ENCODE results near the gene AMY2B.
"Not testable (repeated sequence)": the region's sequence is repeated elsewhere in the genome, so short reads cannot be mapped to it uniquely, and the experiment has no call there.

AMY2B gene

GRCh38 chr1:103546496-103546895, 24.9 kb upstream of the AMY2B start:
- no CpG with 5 or more reads among the region's 1 CpG for WGBS (ENCODE audit: extremely low coverage, insufficient coverage, insufficient read length)
- H3K4me1 ChIP-seq (ENCODE audit: control insufficient read depth in 1 of 2, insufficient read depth in 2 of 2, low read length in 2 of 2): no peaks in the 10 kb centered on the region
- H2BK120ac ChIP-seq (ENCODE audit: insufficient read depth, low read length, poor library complexity): no peak overlapping the region
- no peak overlapping the region for H3K4me3 ChIP-seq (ENCODE audit: low read depth, low read length)
- no peaks in the 10 kb centered on the region for H3K79me1 ChIP-seq (ENCODE audit: low read length)
- no peak overlapping the region for H2BK5ac ChIP-seq (ENCODE audit: low read depth, low read length, poor library complexity)
- no peak overlapping the region for H3K23ac ChIP-seq (ENCODE audit: low read length)
- H3K4me2 ChIP-seq (ENCODE audit: low read length): no peak overlapping the region
- no peak overlapping the region for H2AFZ ChIP-seq (ENCODE audit: insufficient read depth, low read length, poor library complexity)
- H3K4ac ChIP-seq (ENCODE audit: low read depth, low read length): no peak overlapping the region
- H4K12ac ChIP-seq (ENCODE audit: low read depth, low read length): no peak overlapping the region
- no peak overlapping the region for H3K14ac ChIP-seq (ENCODE audit: low read length)
- no peaks in the 10 kb centered on the region for H3K9me3 ChIP-seq (ENCODE audit: insufficient read depth, low read depth, low read length)
- no peak overlapping the region for H4K8ac ChIP-seq (ENCODE audit: low read depth, low read length)
- H2BK12ac ChIP-seq (ENCODE audit: low read length): no peak overlapping the region
- H3K27ac ChIP-seq (ENCODE audit: low read depth, low read length): no peak overlapping the region
- no peaks in the 10 kb centered on the region for H3K79me2 ChIP-seq (ENCODE audit: control insufficient read depth, insufficient read depth, low read length, poor library complexity)
- peaks cover 6 to 10% of the 10 kb centered on the region in 2 experiments for H3K36me3 ChIP-seq (ENCODE audit: control insufficient read depth in 1 of 2, insufficient read depth in 2 of 2, low read length in 2 of 2)
- H3K27me3 ChIP-seq (ENCODE audit: insufficient read depth, low read length): no peaks in the 10 kb centered on the region
- no peak overlapping the region for H2AK5ac ChIP-seq (ENCODE audit: low read length)
- H3K18ac ChIP-seq (ENCODE audit: low read length): no peak overlapping the region
- DNase-seq: no peak
- no peak overlapping the region for H4K91ac ChIP-seq (ENCODE audit: low read depth, low read length)
- H3K9ac ChIP-seq (ENCODE audit: low read length): no peak overlapping the region

DNA sequence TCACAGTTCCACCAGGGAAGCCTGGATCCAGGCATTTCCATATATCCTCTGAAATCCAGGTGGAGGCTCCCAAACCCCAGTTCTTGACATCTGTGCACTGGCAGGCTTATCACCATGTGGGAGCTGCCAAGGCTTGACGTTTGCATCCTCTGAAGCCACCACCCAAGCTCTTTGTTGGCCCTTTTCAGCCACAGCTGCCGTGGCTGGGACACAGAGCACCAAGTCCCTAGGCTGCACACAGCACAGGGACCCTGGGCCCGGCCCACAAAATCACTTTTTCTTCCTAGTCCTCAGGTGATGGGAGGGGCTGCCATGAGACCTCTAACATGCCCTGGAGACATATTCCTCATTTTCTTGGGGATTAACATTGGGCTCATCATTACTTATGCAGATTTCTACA, 23.5 kb upstream of the AMY2B start:
- Histone ChIP-seq H3K4me2 (ENCODE audit: low read length) (no peak overlapping the region), H3K18ac (ENCODE audit: low read length) (no peak overlapping the region), H2AK5ac (ENCODE audit: low read length) (no peak overlapping the region), H3K27ac (ENCODE audit: low read depth, low read length) (no peak overlapping the region), H4K8ac (ENCODE audit: low read depth, low read length) (no peak overlapping the region), H2AFZ (ENCODE audit: insufficient read depth, low read length, poor library complexity) (no peak overlapping the region), H3K9ac (ENCODE audit: low read length) (no peak overlapping the region), H4K12ac (ENCODE audit: low read depth, low read length) (no peak overlapping the region), H3K27me3 (ENCODE audit: insufficient read depth, low read length) (no peaks in the 10 kb centered on the region), H3K4me1 (ENCODE audit: control insufficient read depth in 1 of 2, insufficient read depth in 2 of 2, low read length in 2 of 2) (no peaks in the 10 kb centered on the region), H3K4ac (ENCODE audit: low read depth, low read length) (no peak overlapping the region), H3K79me1 (ENCODE audit: low read length) (no peaks in the 10 kb centered on the region), H3K79me2 (ENCODE audit: control insufficient read depth, insufficient read depth, low read length, poor library complexity) (no peaks in the 10 kb centered on the region), H2BK12ac (ENCODE audit: low read length) (no peak overlapping the region), H3K36me3 (ENCODE audit: control insufficient read depth in 1 of 2, insufficient read depth in 2 of 2, low read length in 2 of 2) (peaks cover 6 to 13% of the 10 kb centered on the region in 2 experiments), H3K9me3 (ENCODE audit: insufficient read depth, low read depth, low read length) (no peaks in the 10 kb centered on the region), H2BK120ac (ENCODE audit: insufficient read depth, low read length, poor library complexity) (no peak overlapping the region), H3K14ac (ENCODE audit: low read length) (no peak overlapping the region), H2BK5ac (ENCODE audit: low read depth, low read length, poor library complexity) (no peak overlapping the region), H3K23ac (ENCODE audit: low read length) (no peak overlapping the region), H3K4me3 (ENCODE audit: low read depth, low read length) (no peak overlapping the region), H4K91ac (ENCODE audit: low read depth, low read length) (no peak overlapping the region)
- WGBS (ENCODE audit: extremely low coverage, insufficient coverage, insufficient read length): no CpG with 5 or more reads among the region's 3 CpGs
- no peak for DNase-seq

GRCh38 chr1:103560427-103560826, 11.0 kb upstream of the AMY2B start:
- Histone ChIP-seq H2BK5ac (ENCODE audit: low read depth, low read length, poor library complexity) (no peak overlapping the region), H3K27ac (ENCODE audit: low read depth, low read length) (no peak overlapping the region), H3K27me3 (ENCODE audit: insufficient read depth, low read length) (no peaks in the 10 kb centered on the region), H3K4me3 (ENCODE audit: low read depth, low read length) (no peak overlapping the region), H2BK120ac (ENCODE audit: insufficient read depth, low read length, poor library complexity) (no peak overlapping the region), H4K91ac (ENCODE audit: low read depth, low read length) (no peak overlapping the region), H2BK12ac (ENCODE audit: low read length) (no peak overlapping the region), H3K4ac (ENCODE audit: low read depth, low read length) (no peak overlapping the region), H3K18ac (ENCODE audit: low read length) (no peak overlapping the region), H3K79me1 (ENCODE audit: low read length) (no peaks in the 10 kb centered on the region), H3K23ac (ENCODE audit: low read length) (no peak overlapping the region), H2AFZ (ENCODE audit: insufficient read depth, low read length, poor library complexity) (no peak overlapping the region), H4K8ac (ENCODE audit: low read depth, low read length) (no peak overlapping the region), H3K9me3 (ENCODE audit: insufficient read depth, low read depth, low read length) (no peaks in the 10 kb centered on the region), H3K4me1 (ENCODE audit: control insufficient read depth in 1 of 2, insufficient read depth in 2 of 2, low read length in 2 of 2) (no peaks in the 10 kb centered on the region), H3K36me3 (ENCODE audit: control insufficient read depth in 1 of 2, insufficient read depth in 2 of 2, low read length in 2 of 2) (peaks cover 0 to 2% of the 10 kb centered on the region in 2 experiments), H3K79me2 (ENCODE audit: control insufficient read depth, insufficient read depth, low read length, poor library complexity) (no peaks in the 10 kb centered on the region), H2AK5ac (ENCODE audit: low read length) (no peak overlapping the region), H3K4me2 (ENCODE audit: low read length) (no peak overlapping the region), H3K14ac (ENCODE audit: low read length) (no peak overlapping the region), H4K12ac (ENCODE audit: low read depth, low read length) (no peak overlapping the region), H3K9ac (ENCODE audit: low read length) (no peak overlapping the region)
- no peak for DNase-seq

- H3K18ac ChIP-seq (ENCODE audit: low read length); H3K4me3 ChIP-seq (ENCODE audit: low read depth, low read length); DNase-seq; H3K4ac ChIP-seq (ENCODE audit: low read depth, low read length); H2BK120ac ChIP-seq (ENCODE audit: insufficient read depth, low read length, poor library complexity); H2BK5ac ChIP-seq (ENCODE audit: low read depth, low read length, poor library complexity); H4K91ac ChIP-seq (ENCODE audit: low read depth, low read length); H3K4me2 ChIP-seq (ENCODE audit: low read length); H3K27ac ChIP-seq (ENCODE audit: low read depth, low read length); H3K79me2 ChIP-seq (ENCODE audit: control insufficient read depth, insufficient read depth, low read length, poor library complexity); H2AFZ ChIP-seq (ENCODE audit: insufficient read depth, low read length, poor library complexity); H3K36me3 ChIP-seq (ENCODE audit: control insufficient read depth in 1 of 2, insufficient read depth in 2 of 2, low read length in 2 of 2); H3K14ac ChIP-seq (ENCODE audit: low read length); H4K8ac ChIP-seq (ENCODE audit: low read depth, low read length); H2AK5ac ChIP-seq (ENCODE audit: low read length); H3K79me1 ChIP-seq (ENCODE audit: low read length); H3K23ac ChIP-seq (ENCODE audit: low read length); H3K4me1 ChIP-seq (ENCODE audit: control insufficient read depth in 1 of 2, insufficient read depth in 2 of 2, low read length in 2 of 2); H3K9ac ChIP-seq (ENCODE audit: low read length); H4K12ac ChIP-seq (ENCODE audit: low read depth, low read length); H3K9me3 ChIP-seq (ENCODE audit: insufficient read depth, low read depth, low read length); H2BK12ac ChIP-seq (ENCODE audit: low read length); H3K27me3 ChIP-seq (ENCODE audit: insufficient read depth, low read length): not testable (repeated sequence)
- no CpG with 5 or more reads among the region's 3 CpGs for WGBS (ENCODE audit: extremely low coverage, insufficient coverage, insufficient read length)
Measured at GRCh38 chr1:103561124-103561523, 10.3 kb upstream of the AMY2B start.

Data from trophoblast cell (in vitro differentiated cells and primary cell).